ENCODE results near the gene SPPL2B.

- TF ChIP-seq CTCF (IDR thresholded peaks at IDR 0.05; ENCODE audit: poor library complexity), result no peak
- TF ChIP-seq EZH2 (IDR thresholded peaks at IDR 0.05; ENCODE audit: borderline replicate concordance), result no peak
- no peak for TF ChIP-seq EZH2phosphoT487 (IDR thresholded peaks at IDR 0.05; ENCODE audit: low read depth, severe bottlenecking, unreplicated experiment)
Observed at GRCh38 chr19:2332341-2333026, 4.0 kb downstream of the SPPL2B start.

Measured in hepatocyte (in vitro differentiated cells).